ENCODE measurements around the gene CDIP1. TPM values are rescaled to one million over a fixed set of nuclear protein-coding genes. Genes with fewer than 3 reads are reported as not detected.

Gene CDIP1
- total and polyA plus RNA-seq, 3 donors from 2014 or later = 32.0 to 34.7 (median 34.0) TPM

- DNase-seq = peak; percentile 96
- H3K27ac ChIP-seq = peak within 1 kb of the TSS; percentile 65 to 80
- WGBS, 2 donors = 8 to 34% methylated on average over 16 to 70 of the region's 70 CpGs
- H3K36me3 ChIP-seq (ENCODE audit: low read depth, missing control alignments) = no peaks in the 10 kb centered on the region
- intact Hi-C loops (cut with DNase I; ENCODE audit: low total_unique reads) = no loop called here
- no peaks in the 10 kb centered on the region for H3K9me3 ChIP-seq
- no peaks in the 10 kb centered on the region for H3K27me3 ChIP-seq
- peak; percentile 79 for TF ChIP-seq POLR2A (IDR thresholded peaks at IDR 0.05)
- TF ChIP-seq CTCF (IDR thresholded peaks at IDR 0.05) = no peak
- H3K4me3 ChIP-seq = peak within 1 kb of the TSS; percentile 91 to 96
- peaks cover 10% of the 10 kb centered on the region for H3K4me1 ChIP-seq
Measured at GRCh38 chr16:4475880-4476788, 62.4 kb downstream of the CDIP1 start, which contains the start of gene HMOX2. Gene HMOX2 (plus strand): TSS chr16:4476398. CDS start chr16:4505525, 29,127 bp downstream.

DNA sequence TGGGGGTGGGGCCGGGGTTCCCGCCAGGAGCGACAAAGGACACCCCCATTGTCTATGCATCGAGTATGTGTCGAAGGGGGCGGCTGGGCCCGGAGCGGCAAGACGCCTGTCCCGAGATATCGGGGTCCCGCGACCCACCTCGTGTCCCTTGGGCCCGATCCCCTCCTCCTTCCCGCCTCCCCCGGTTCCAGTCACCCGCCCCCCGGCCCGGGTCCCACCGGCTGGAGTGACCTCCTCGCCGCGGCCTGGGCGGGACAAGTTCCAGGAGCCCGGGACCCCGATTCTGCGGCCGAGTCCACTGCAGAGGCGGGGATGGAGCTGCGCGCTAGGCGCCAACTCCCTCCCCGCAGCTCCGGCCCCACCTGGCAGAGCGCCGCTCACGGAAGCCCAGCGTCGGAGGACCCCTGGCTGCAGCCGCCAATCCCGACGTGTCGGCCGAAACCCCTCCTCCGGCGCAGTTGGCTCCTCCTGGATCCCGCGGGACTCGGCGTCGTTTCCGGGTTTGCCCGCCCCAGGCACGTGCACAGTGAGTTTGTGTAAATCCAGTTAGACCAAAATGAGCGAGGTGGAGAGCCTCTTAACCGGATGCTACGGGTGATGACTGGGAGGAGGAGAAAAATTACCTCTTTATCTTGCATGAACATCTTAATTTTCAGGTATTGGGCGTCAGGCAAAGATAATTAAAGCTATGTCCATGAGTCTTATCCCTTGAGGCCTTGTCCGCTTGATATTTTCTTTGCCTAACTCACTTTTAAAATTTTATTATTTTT, 64.2 kb downstream of the CDIP1 start, which contains the start of gene NMRAL1:
Gene NMRAL1, minus strand, starts transcription at position 434 of the 770 bp plus-strand sequence. CDS start 493 bp downstream, outside the sequence.
- WGBS, 2 donors = 5% methylated on average over 13 to 22 of the region's 60 CpGs
- peaks cover 10% of the 10 kb centered on the region for H3K4me1 ChIP-seq
- DNase-seq = peak; percentile 90
- H3K27me3 ChIP-seq = no peaks in the 10 kb centered on the region
- no peaks in the 10 kb centered on the region for H3K36me3 ChIP-seq (ENCODE audit: low read depth, missing control alignments)
- intact Hi-C loops (cut with DNase I; ENCODE audit: low total_unique reads) = no loop called here
- peak within 1 kb of the TSS; percentile 72 to 81 for H3K4me3 ChIP-seq
- no peaks in the 10 kb centered on the region for H3K9me3 ChIP-seq
- H3K27ac ChIP-seq = peak within 1 kb of the TSS; percentile 66 to 84
- no peak for TF ChIP-seq POLR2A (IDR thresholded peaks at IDR 0.05)

DNA sequence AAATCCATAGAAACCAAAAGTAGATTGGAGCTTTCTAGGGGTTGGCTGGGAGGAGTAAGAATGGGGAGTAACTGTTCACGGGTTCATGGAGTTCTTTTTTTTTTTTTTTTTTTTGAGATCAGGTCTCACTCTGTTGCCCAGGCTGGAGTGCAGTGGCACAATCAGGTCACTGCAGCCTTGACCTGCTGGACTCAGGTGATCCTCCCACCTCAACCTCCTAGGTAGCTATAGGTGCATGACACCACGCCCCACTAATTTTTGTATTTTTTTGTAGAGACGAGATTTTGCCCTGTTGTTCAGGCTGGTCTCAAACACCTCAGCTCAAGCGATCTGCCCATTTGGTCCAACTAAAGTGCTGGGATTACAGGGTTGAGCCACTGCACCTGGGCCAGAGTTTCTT, 65.7 kb downstream of the CDIP1 start:
- no peaks in the 10 kb centered on the region for H3K9me3 ChIP-seq
- H3K36me3 ChIP-seq (ENCODE audit: low read depth, missing control alignments) = no peaks in the 10 kb centered on the region
- no peaks in the 10 kb centered on the region for H3K27me3 ChIP-seq
- no peak overlapping the region for H3K27ac ChIP-seq
- TF ChIP-seq CTCF (IDR thresholded peaks at IDR 0.05) = no peak
- intact Hi-C loops (cut with DNase I; ENCODE audit: low total_unique reads) = no loop called here
- no peak for DNase-seq
- H3K4me1 ChIP-seq = peaks cover 10% of the 10 kb centered on the region
- H3K4me3 ChIP-seq = no peak overlapping the region
- 54 to 55% methylated on average over 4 of the region's 4 CpGs for WGBS, 2 donors

GRCh38 chr16:4471869-4472268, 66.7 kb downstream of the CDIP1 start:
- Histone ChIP-seq H3K4me3 (no peak overlapping the region), H3K4me1 (peaks cover 10% of the 10 kb centered on the region), H3K27ac (no peak overlapping the region), H3K9me3 (no peaks in the 10 kb centered on the region), H3K36me3 (ENCODE audit: low read depth, missing control alignments) (no peaks in the 10 kb centered on the region), H3K27me3 (no peaks in the 10 kb centered on the region)
- DNase-seq = no peak
- 91 to 95% methylated on average over 5 of the region's 5 CpGs for WGBS, 2 donors
- TF ChIP-seq CTCF (IDR thresholded peaks at IDR 0.05) (no peak), POLR2A (IDR thresholded peaks at IDR 0.05) (no peak)
- intact Hi-C loops (cut with DNase I; ENCODE audit: low total_unique reads) = no loop called here

DNA sequence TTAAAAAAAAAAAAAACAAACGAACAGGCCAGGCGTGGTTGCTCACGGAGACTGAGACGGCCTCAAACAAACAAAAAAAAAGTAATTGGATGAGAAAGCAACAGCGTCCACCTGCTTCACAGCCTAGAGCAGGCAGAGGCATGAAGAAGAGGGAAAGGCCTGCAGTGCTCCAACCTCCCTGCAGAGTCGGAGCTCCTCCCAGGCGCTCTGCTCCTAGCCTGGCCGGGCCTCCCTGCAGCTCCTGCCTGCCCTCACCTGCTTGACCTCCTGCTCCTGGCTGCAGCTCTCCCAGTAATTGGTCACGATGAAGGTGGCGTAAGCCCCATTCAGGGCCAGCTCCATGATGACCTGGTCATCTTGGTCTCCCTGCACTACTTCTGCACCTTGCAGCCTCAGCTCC, 69.6 kb downstream of the CDIP1 start:
- TF ChIP-seq CTCF (IDR thresholded peaks at IDR 0.05) = no peak
- H3K27ac ChIP-seq = no peak overlapping the region
- H3K9me3 ChIP-seq = no peaks in the 10 kb centered on the region
- intact Hi-C loops (cut with DNase I; ENCODE audit: low total_unique reads) = no loop called here
- no peak overlapping the region for H3K4me3 ChIP-seq
- no peak for DNase-seq
- H3K4me1 ChIP-seq = peaks cover 4% of the 10 kb centered on the region
- no peaks in the 10 kb centered on the region for H3K27me3 ChIP-seq
- H3K36me3 ChIP-seq (ENCODE audit: low read depth, missing control alignments) = no peaks in the 10 kb centered on the region
- WGBS, 2 donors = 88 to 91% methylated on average over 9 to 10 of the region's 10 CpGs
